Tibial artery (tissue), 4 donors: Measurements from ENCODE around the gene CPNE4.

Experiments used
- DNase-seq, 2 donors: peaks; one replicate each; pipeline ENCODE4 v3.0.0-alpha.2; 2019
- H3K27ac ChIP-seq, 2 donors: fragments of 200-600 bp; sonication (generic) in 1 of 2; 1 replicate in 1 of 2; 2 replicates in 1 of 2; pipeline ENCODE4 v1.5.1; 2018 to 2019; ENCODE audit warnings: mild to moderate bottlenecking in 1 of 2
- H3K27me3 ChIP-seq, 2 donors: fragments of 200-600 bp; sonication (generic) in 1 of 2; one replicate each; pipeline versions ENCODE4 v1.5.1 to v1.6.0; 2016 to 2019
- H3K36me3 ChIP-seq, 3 donors: fragments of 200-600 bp; sonication (generic) in 2 of 3; one replicate each; pipeline ENCODE4 v1.5.1; 2016 to 2019; ENCODE audit warnings: mild to moderate bottlenecking in 2 of 3
- H3K4me1 ChIP-seq, 4 donors: fragments of 200-600 bp; sonication (generic) in 2 of 4; 1 replicate in 3 of 4; 2 replicates in 1 of 4; pipeline ENCODE4 v1.5.1; 2016 to 2019
- H3K4me3 ChIP-seq, 2 donors: fragments of 200-600 bp; sonication (generic) in 1 of 2; 1 replicate in 1 of 2; 2 replicates in 1 of 2; pipeline ENCODE4 v1.5.1; 2018 to 2019; ENCODE audit warnings: mild to moderate bottlenecking in 2 of 2
- H3K9me3 ChIP-seq, 3 donors: fragments of 200-600 bp; sonication (generic) in 1 of 3; one replicate each; pipeline ENCODE4 v1.5.1; 2016 to 2019
- CTCF ChIP-seq, 2 experiments: fragments of 200-600 bp in 1 of 2; fragments of 450-650 bp in 1 of 2; IDR thresholded peaks; one replicate each; pipeline ENCODE4 v1.5.1; 2017 to 2019; ENCODE audit warnings: antibody characterized with exemption in 2 of 2, mild to moderate bottlenecking in 1 of 2, moderate library complexity in 1 of 2
- intact Hi-C: fragments of 100-400 bp; cut with DNase I; formaldehyde crosslinking; loops from one replicate; pipeline ENCODE4 v1.15.0; 2023; ENCODE audit warnings: low total_unique reads

CPNE4 gene

DNA sequence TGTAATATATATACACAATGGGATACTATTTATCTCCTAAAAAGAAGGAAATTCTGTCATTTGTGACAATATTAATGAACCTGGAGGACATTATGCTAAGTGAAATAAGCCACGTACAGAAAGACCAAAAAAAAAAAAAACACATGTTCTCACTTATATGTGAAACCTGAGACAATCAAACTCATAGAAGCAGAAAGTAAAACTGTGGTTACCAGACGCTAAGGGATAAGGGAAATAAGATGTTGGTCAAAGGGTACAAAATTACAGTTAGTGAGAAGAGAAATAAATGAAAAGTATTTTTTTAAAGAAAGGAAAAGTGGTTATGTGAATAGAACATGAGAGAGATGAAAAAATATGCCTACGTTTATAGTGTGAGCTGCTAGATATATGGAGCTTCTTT lies 101.1 kb downstream of the CPNE4 start:
- no peaks in the 10 kb centered on the region for H3K36me3 ChIP-seq
- no peak for TF ChIP-seq CTCF (IDR thresholded peaks at IDR 0.05)
- no peaks in the 10 kb centered on the region for H3K27me3 ChIP-seq
- H3K27ac ChIP-seq: no peak overlapping the region
- intact Hi-C loops: no loop called here
- H3K4me3 ChIP-seq: no peak overlapping the region
- H3K9me3 ChIP-seq: no peaks in the 10 kb centered on the region
- DNase-seq: no peak
- H3K4me1 ChIP-seq: no peaks in the 10 kb centered on the region

DNA sequence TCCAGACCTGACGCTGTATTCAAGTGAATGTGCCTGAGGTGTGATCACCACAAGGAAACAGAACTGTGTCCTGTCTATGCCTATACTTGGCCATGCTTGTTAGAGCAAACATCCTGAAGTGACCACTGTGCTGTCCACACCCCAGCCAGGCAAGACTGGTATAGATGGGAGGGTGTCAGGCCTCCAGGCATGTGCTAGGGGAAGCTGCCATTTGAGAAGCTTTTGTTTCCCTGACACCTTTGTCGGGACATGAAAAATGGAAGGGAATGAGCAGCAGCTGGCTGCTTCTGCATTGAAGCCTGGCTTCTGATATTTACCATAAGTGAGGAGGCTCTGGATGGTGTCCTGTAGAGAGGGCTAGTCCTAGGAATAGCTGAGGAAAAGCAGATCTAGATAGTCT lies 106.2 kb downstream of the CPNE4 start:
- no peaks in the 10 kb centered on the region for H3K4me1 ChIP-seq
- H3K36me3 ChIP-seq: no peaks in the 10 kb centered on the region
- H3K9me3 ChIP-seq: no peaks in the 10 kb centered on the region
- H3K27me3 ChIP-seq: no peaks in the 10 kb centered on the region
- intact Hi-C loops: no loop called here
- no peak for DNase-seq
- TF ChIP-seq CTCF (IDR thresholded peaks at IDR 0.05): no peak
- H3K4me3 ChIP-seq: no peak overlapping the region
- no peak overlapping the region for H3K27ac ChIP-seq

GRCh38 chr3:131925571-131925970 lies 109.2 kb downstream of the CPNE4 start:
- no peak for DNase-seq
- Histone ChIP-seq H3K36me3 (no peaks in the 10 kb centered on the region), H3K9me3 (no peaks in the 10 kb centered on the region), H3K27ac (no peak overlapping the region), H3K4me3 (no peak overlapping the region), H3K4me1 (no peaks in the 10 kb centered on the region), H3K27me3 (no peaks in the 10 kb centered on the region)
- TF ChIP-seq CTCF (IDR thresholded peaks at IDR 0.05): no peak
- intact Hi-C loops: no loop called here

DNA sequence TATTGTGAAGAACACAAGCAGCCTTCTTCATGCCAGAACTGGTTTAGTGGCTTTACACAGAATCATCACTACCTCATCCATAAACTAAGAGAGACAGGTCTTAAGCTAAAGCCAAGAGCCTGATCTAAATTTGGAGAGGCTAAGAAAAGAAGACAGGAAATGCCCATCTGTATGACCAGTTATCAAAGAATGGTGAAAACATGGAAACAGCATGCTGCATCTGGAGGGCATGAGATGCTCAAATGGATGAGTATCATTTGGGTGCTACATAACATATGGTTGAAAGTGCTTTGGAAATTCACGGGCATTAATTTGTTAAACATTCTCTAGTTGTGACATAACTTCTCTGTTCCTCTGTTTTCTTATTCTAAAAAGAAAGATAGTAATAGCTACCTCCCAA lies 112.5 kb downstream of the CPNE4 start:
- Histone ChIP-seq H3K4me1 (no peaks in the 10 kb centered on the region), H3K36me3 (no peaks in the 10 kb centered on the region), H3K27ac (no peak overlapping the region), H3K27me3 (no peaks in the 10 kb centered on the region), H3K4me3 (no peak overlapping the region), H3K9me3 (no peaks in the 10 kb centered on the region)
- DNase-seq: no peak
- TF ChIP-seq CTCF (IDR thresholded peaks at IDR 0.05): no peak
- intact Hi-C loops: no loop called here

DNA sequence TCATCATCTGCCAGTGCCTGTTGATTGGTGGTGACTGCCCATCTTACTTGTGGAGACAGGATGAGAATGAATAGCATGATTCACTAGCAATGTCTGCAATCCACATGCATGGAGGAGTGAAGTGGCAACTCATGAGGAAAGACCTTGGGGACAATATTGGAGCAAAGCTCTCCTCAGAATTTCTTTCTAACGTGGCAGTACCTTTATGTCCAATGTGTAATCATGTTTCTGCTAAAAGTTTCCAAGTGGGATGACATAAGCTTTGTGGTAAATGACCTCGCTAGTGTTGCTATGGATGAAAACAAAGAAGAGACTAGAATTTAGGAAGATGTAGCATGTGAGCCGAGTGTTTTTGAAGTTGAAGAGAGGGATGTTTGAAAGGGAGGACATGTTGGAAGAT lies 117.8 kb downstream of the CPNE4 start:
- no peaks in the 10 kb centered on the region for H3K4me1 ChIP-seq
- no peaks in the 10 kb centered on the region for H3K36me3 ChIP-seq
- no peak for DNase-seq
- TF ChIP-seq CTCF (IDR thresholded peaks at IDR 0.05): no peak
- no peaks in the 10 kb centered on the region for H3K27me3 ChIP-seq
- intact Hi-C loops: no loop called here
- no peak overlapping the region for H3K4me3 ChIP-seq
- H3K9me3 ChIP-seq: no peaks in the 10 kb centered on the region
- no peak overlapping the region for H3K27ac ChIP-seq

DNA sequence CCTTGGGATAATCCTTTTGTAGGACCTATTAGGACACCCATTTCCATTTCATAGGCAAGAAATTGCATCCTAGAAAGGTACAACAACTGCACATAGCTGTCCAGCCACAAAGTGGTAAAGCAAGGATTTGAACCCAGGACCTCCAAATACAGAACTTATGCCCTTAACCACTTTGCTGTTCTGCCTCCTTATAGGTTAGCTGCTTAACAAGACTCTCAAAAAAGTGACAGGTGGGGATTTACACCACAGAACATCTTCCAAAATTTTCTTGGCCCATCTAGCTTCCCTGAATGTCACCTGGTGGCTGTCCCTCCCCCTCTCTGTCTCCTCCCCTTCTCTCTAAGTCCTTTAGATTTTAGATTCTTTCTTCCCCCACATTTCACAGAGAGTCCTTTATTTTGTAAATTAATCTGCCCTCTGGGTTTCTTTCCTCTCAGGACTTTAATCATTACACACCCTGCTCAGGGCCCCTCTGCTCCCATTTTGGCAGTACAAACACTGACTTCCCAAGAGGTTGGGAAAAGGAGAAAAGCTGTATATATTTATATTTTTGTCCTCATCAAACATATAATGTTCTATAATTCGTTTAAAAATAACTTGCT lies 120.6 kb downstream of the CPNE4 start:
- Histone ChIP-seq H3K4me3 (no peak overlapping the region), H3K27me3 (no peaks in the 10 kb centered on the region), H3K36me3 (no peaks in the 10 kb centered on the region), H3K4me1 (no peaks in the 10 kb centered on the region), H3K27ac (no peak overlapping the region), H3K9me3 (no peaks in the 10 kb centered on the region)
- no peak for DNase-seq
- intact Hi-C loops: no loop called here
- no peak for TF ChIP-seq CTCF (IDR thresholded peaks at IDR 0.05)
